K562 (cell line): ENCODE measurements around the gene CERS2. TPM values are rescaled to one million over a fixed set of nuclear protein-coding genes. Genes with fewer than 3 reads are reported as not detected.

ENCODE experiments used
- AFF1 ChIP-seq, 2 experiments: fragments of 450-650 bp; IDR thresholded peaks; 2 replicates each; pipeline ENCODE4 v1.6.1; 2018; ENCODE audit warnings: mild to moderate bottlenecking in 2 of 2, low read depth in 1 of 2; ENCODE audit not compliant: partially characterized antibody in 2 of 2
- BRD9 ChIP-seq: fragments of 450-650 bp; IDR thresholded peaks from 2 replicates; pipeline ENCODE4 v1.6.1; 2018; ENCODE audit warnings: low read depth; ENCODE audit not compliant: partially characterized antibody
- DIDO1 ChIP-seq: fragments of 450-650 bp; IDR thresholded peaks from 2 replicates; pipeline ENCODE4 v1.6.1; 2016; ENCODE audit warnings: low read depth, missing biosample characterization, missing genetic modification characterization
- HDAC6 ChIP-seq: IDR thresholded peaks from 2 replicates; pipeline ENCODE4 v1.6.1; 2012; ENCODE audit warnings: low read depth, mild to moderate bottlenecking, control low read depth, inconsistent platforms, low read length, moderate library complexity
- MEIS2 ChIP-seq: fragments of 450-650 bp; IDR thresholded peaks from 2 replicates; pipeline ENCODE4 v1.6.1; 2014; ENCODE audit warnings: mild to moderate bottlenecking; ENCODE audit not compliant: partially characterized antibody
- NFE2L1 ChIP-seq: fragments of 450-650 bp; IDR thresholded peaks from 2 replicates; pipeline ENCODE4 v1.6.1; 2016; ENCODE audit warnings: missing genetic modification characterization, low read depth, mild to moderate bottlenecking, missing compliant biosample characterization, moderate library complexity, borderline replicate concordance
- TEAD1 ChIP-seq, 2 experiments: fragments of 450-650 bp in 1 of 2; sonication (generic) in 1 of 2; formaldehyde crosslinking; IDR thresholded peaks; 2 replicates each; pipeline versions ENCODE4 v1.4.0 to v1.8.0; 2020 to 2022; ENCODE audit warnings: mild to moderate bottlenecking in 2 of 2, missing genetic modification reagents in 1 of 2
- ZFP1 ChIP-seq: fragments of 450-650 bp; formaldehyde crosslinking; IDR thresholded peaks from 2 replicates; pipeline ENCODE4 v1.4.0; 2020; ENCODE audit warnings: mild to moderate bottlenecking, mixed read lengths
- polyA plus RNA-seq, 8 experiments: library from polyadenylated mRNA; depleted of rRNA in 4 of 8; stranded (reverse) in 5 of 8; unstranded in 3 of 8; fragments of >200 nt; fragmentation: Nextera tagmentation in 2 of 8; fragmentation: Illumina TruSeq in 1 of 8; extraction: Ambion mirVana in 2 of 8; extraction: Trizol in 1 of 8; gene quantifications; 2 replicates each; pipeline versions ENCODE4 v1.2.1 to v1.2.3, GENCODE V29; 2011 to 2014; ENCODE audit warnings: inconsistent platforms in 1 of 8, missing spikeins in 1 of 8
- total RNA-seq, 7 experiments: library from RNA; depleted of rRNA in 6 of 7; stranded (reverse); fragments of >200 nt in 6 of 7; fragmentation: Illumina TruSeq in 2 of 7; extraction: Trizol in 2 of 7; gene quantifications; 2 replicates each; pipeline versions ENCODE4 v1.2.1 to v1.2.3, GENCODE V29; 2011 to 2021; ENCODE audit warnings: low replicate concordance in 1 of 7
- TF ChIP-seq, protein P1 (sequence below), 2 experiments: fragments of 450-650 bp; IDR thresholded peaks; 2 replicates each; pipeline ENCODE4 v1.6.1; 2016

CERS2 gene
- total and polyA plus RNA-seq, 9 of the 15 experiments (the other 6 are each of a cell fraction or from before 2014, with no cell fraction given) = 23.4 to 295 (median 132) TPM

GRCh38 chr1:151007853-151008243, 33.2 kb upstream of the CERS2 start (continued):
- TF ChIP-seq AFF1 (IDR thresholded peaks at IDR 0.05; ENCODE audit: low read depth in 1 of 2, partially characterized antibody in 2 of 2) (no peak), MEIS2 (peak; percentile 39), BRD9 (peak; percentile 25), HDAC6 (no peak), NFE2L1 (no peak), ZFP1 (CRISPR knock-in tag) (no peak), TEAD1 (CRISPR knock-in tag; IDR thresholded peaks at IDR 0.05) (0 out of 4 replicates have a peak, but pooled peaks have one; percentile 11 to 18), DIDO1 (0 out of 2 replicates have a peak, but pooled peaks have one; percentile 28)
- TF ChIP-seq, protein P1, sequence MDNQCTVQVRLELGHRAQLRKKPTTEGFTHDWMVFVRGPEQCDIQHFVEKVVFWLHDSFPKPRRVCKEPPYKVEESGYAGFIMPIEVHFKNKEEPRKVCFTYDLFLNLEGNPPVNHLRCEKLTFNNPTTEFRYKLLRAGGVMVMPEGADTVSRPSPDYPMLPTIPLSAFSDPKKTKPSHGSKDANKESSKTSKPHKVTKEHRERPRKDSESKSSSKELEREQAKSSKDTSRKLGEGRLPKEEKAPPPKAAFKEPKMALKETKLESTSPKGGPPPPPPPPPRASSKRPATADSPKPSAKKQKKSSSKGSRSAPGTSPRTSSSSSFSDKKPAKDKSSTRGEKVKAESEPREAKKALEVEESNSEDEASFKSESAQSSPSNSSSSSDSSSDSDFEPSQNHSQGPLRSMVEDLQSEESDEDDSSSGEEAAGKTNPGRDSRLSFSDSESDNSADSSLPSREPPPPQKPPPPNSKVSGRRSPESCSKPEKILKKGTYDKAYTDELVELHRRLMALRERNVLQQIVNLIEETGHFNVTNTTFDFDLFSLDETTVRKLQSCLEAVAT (IDR thresholded peaks at IDR 0.05) = 0 out of 4 replicates have a peak, but pooled peaks of 1 of the 2 experiments have one; percentile 44
- TF ChIP-seq, all 486 proteins: peak for 13
